Natural killer cell (primary cell): ENCODE results near the gene RALY. TPM values are rescaled to one million over a fixed set of nuclear protein-coding genes. Genes with fewer than 3 reads are reported as not detected.
A peak's percentile ranks its signal among the peaks of the same experiment; 100 is the strongest.

Source experiments
- ATAC-seq, 3 donors: fragments of 150-1000 bp in 2 of 3; fragments of 200-7000 bp in 1 of 3; cut with Tn5 transposase; 1 replicate in 1 of 3; 2 replicates in 2 of 3; pipeline ENCODE4 v1.10.0; 2021; ENCODE audit warnings: mild to moderate bottlenecking in 2 of 3, moderate library complexity in 2 of 3
- DNase-seq, 2 donors: peaks; one replicate each; pipeline versions ENCODE4 v3.0.0 to v3.0.0-alpha.2; 2013 to 2021; ENCODE audit warnings: mixed read lengths in 1 of 2
- H3K27ac ChIP-seq: one replicate; pipeline ENCODE4 v1.5.1; 2013; ENCODE audit warnings: mild to moderate bottlenecking, low read length
- H3K27me3 ChIP-seq: one replicate; pipeline ENCODE4 v1.6.1; 2013; ENCODE audit warnings: low read length; ENCODE audit not compliant: control insufficient read depth, insufficient read depth
- H3K36me3 ChIP-seq: one replicate; pipeline ENCODE4 v1.6.1; 2013; ENCODE audit warnings: low read length; ENCODE audit not compliant: control insufficient read depth, insufficient read depth
- H3K4me1 ChIP-seq: one replicate; pipeline ENCODE4 v1.6.1; 2013; ENCODE audit warnings: low read length; ENCODE audit not compliant: control insufficient read depth, insufficient read depth
- H3K4me3 ChIP-seq: one replicate; pipeline ENCODE4 v1.5.1; 2013; ENCODE audit warnings: low read length
- H3K9me3 ChIP-seq: one replicate; pipeline ENCODE4 v1.6.1; 2013; ENCODE audit warnings: low read length; ENCODE audit not compliant: control insufficient read depth, insufficient read depth
- H3K27ac Mint-ChIP-seq, 2 donors: one replicate each; pipeline ENCODE4 v1.8.0; 2022; ENCODE audit warnings: mild to moderate bottlenecking in 2 of 2, mixed read lengths in 2 of 2, moderate library complexity in 1 of 2
- H3K27me3 Mint-ChIP-seq, 2 donors: one replicate each; pipeline ENCODE4 v1.8.0; 2022; ENCODE audit warnings: low read depth in 2 of 2, mixed read lengths in 2 of 2
- H3K36me3 Mint-ChIP-seq: one replicate; pipeline ENCODE4 v1.8.0; 2022; ENCODE audit warnings: mixed read lengths
- H3K4me1 Mint-ChIP-seq, 2 donors: one replicate each; pipeline ENCODE4 v1.8.0; 2022; ENCODE audit warnings: mixed read lengths in 2 of 2
- H3K4me3 Mint-ChIP-seq: one replicate; pipeline ENCODE4 v1.8.0; 2022; ENCODE audit warnings: mild to moderate bottlenecking, moderate library complexity, mixed read lengths
- H3K9me3 Mint-ChIP-seq, 2 donors: one replicate each; pipeline ENCODE4 v1.8.0; 2022; ENCODE audit warnings: mixed read lengths in 2 of 2
- CTCF ChIP-seq: fragments of 200-600 bp; IDR thresholded peaks from one replicate; pipeline ENCODE4 v1.8.0; 2022; ENCODE audit warnings: antibody characterized with exemption
- WGBS: methylation state at CpG from one replicate; pipeline ENCODE4 v1.1.7; 2013; ENCODE audit warnings: missing lambda C conversion rate; ENCODE audit not compliant: insufficient coverage; 5-methylcytosine and 5-hydroxymethylcytosine counted together
- intact Hi-C: fragments of 100-400 bp; cut with micrococcal nuclease; formaldehyde crosslinking; loops from one replicate; pipeline ENCODE4 v1.14.2; 2022
- total RNA-seq, 4 donors: library from RNA; stranded (reverse); fragments of 120-200 nt in 1 of 4; gene quantifications; one replicate each; pipeline versions ENCODE4 v1.2.3 to v1.2.4, GENCODE V29; 2013 to 2022

RALY gene
- total RNA-seq, 3 donors from 2014 or later (not counting 1 experiment from before 2014, with no cell fraction given) = 194 to 204 (median 198) TPM

GRCh38 chr20:33990075-33990474 lies 3.6 kb upstream of the RALY start:
- WGBS = 87% methylated on average over 4 of the region's 4 CpGs
- H3K9me3 Mint-ChIP-seq = no peaks in the 10 kb centered on the region
- H3K27ac Mint-ChIP-seq = peak overlapping the region in 1 of 2 donors; percentile 32
- peaks cover 33 to 41% of the 10 kb centered on the region in 2 donors for H3K4me1 Mint-ChIP-seq
- intact Hi-C loops = loop anchor here (5.0 to 10.0 kb wide), 3 partner anchors 55 to 178 kb away; partner anchors contain the start of gene CHMP4B
- Histone ChIP-seq H3K27ac (no peak overlapping the region), H3K4me1 (peaks cover 25% of the 10 kb centered on the region), H3K36me3 (no peaks in the 10 kb centered on the region), H3K27me3 (no peaks in the 10 kb centered on the region), H3K4me3 (no peak overlapping the region), H3K9me3 (no peaks in the 10 kb centered on the region)
- no peaks in the 10 kb centered on the region for H3K36me3 Mint-ChIP-seq
- peak overlapping the region; percentile 45 for H3K4me3 Mint-ChIP-seq
- no peaks in the 10 kb centered on the region for H3K27me3 Mint-ChIP-seq
- DNase-seq (no peak), ATAC-seq (no peak)
- no peak for TF ChIP-seq CTCF

- Mint-ChIP-seq H3K4me1 (peaks cover 46 to 56% of the 10 kb centered on the region in 2 donors), H3K9me3 (no peaks in the 10 kb centered on the region), H3K4me3 (peak overlapping the region; percentile 85), H3K27me3 (no peaks in the 10 kb centered on the region), H3K36me3 (no peaks in the 10 kb centered on the region), H3K27ac (peak overlapping the region in 1 of 2 donors; percentile 92)
- TF ChIP-seq CTCF = no peak
- WGBS = 95% methylated on average over 6 of the region's 6 CpGs
- Histone ChIP-seq H3K36me3 (no peaks in the 10 kb centered on the region), H3K4me1 (peaks cover 30% of the 10 kb centered on the region), H3K9me3 (no peaks in the 10 kb centered on the region), H3K27ac (no peak overlapping the region), H3K4me3 (no peak overlapping the region), H3K27me3 (no peaks in the 10 kb centered on the region)
- intact Hi-C loops = loop anchor here (5.0 to 10.0 kb wide), 3 partner anchors 53 to 179 kb away; partner anchors contain the start of gene CHMP4B
- no peak for ATAC-seq
- no peak for DNase-seq
These were observed 2.2 kb upstream of the RALY start for GRCh38 chr20:33991502-33991901.

GRCh38 chr20:33992145-33992922 lies 1.4 kb upstream of the RALY start:
- no peaks in the 10 kb centered on the region for H3K36me3 Mint-ChIP-seq
- H3K27me3 ChIP-seq = no peaks in the 10 kb centered on the region
- H3K9me3 Mint-ChIP-seq = no peaks in the 10 kb centered on the region
- H3K9me3 ChIP-seq = no peaks in the 10 kb centered on the region
- peaks cover 37% of the 10 kb centered on the region for H3K4me1 ChIP-seq
- H3K4me3 ChIP-seq = peak overlapping the region; percentile 99
- peaks cover 54 to 64% of the 10 kb centered on the region in 2 donors for H3K4me1 Mint-ChIP-seq
- peak overlapping the region; percentile 92 to 98 for H3K27ac Mint-ChIP-seq
- H3K27me3 Mint-ChIP-seq = no peaks in the 10 kb centered on the region
- intact Hi-C loops = loop anchor here (2.0 to 10.0 kb wide), 4 partner anchors 16 to 180 kb away; partner anchors contain the start of gene CHMP4B
- TF ChIP-seq CTCF = no peak
- H3K27ac ChIP-seq = peak overlapping the region; percentile 74
- no peak for ATAC-seq
- DNase-seq = no peak
- peak overlapping the region; percentile 85 for H3K4me3 Mint-ChIP-seq
- H3K36me3 ChIP-seq = no peaks in the 10 kb centered on the region
- 47% methylated on average over 20 of the region's 20 CpGs for WGBS
